ENCODE data around the gene PIGT.

PIGT gene

DNA sequence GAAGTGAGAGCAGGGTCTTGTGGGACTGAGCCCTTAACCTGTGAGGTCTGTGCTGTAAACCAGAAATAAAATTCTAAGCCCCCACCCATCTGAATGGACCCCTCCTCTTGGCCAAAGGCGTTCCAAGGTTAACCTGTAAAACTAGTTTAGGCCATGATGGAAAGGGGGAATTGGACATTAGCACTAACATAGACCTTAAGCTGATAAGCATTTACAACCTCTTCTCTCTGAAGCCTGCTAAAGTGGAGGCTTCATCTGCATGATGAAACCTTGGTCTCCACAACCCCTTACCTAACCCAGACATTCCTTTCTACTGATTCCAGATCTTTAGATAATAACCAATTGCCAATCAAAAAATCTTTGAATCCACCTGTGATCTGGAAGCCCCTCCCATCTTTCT is 25.8 kb downstream of the PIGT start:
- Histone ChIP-seq H3K4me1 (ENCODE audit: control insufficient read depth in 1 of 2, insufficient read depth in 1 of 2, low read depth in 1 of 2, low read length in 1 of 2) (peaks cover 1 to 4% of the 10 kb centered on the region in 2 experiments), H3K27ac (no peak overlapping the region), H3K27me3 (peaks cover 20% of the 10 kb centered on the region), H3K9me3 (no peaks in the 10 kb centered on the region), H3K4me3 (ENCODE audit: low read depth in 1 of 2, low read length in 1 of 2) (no peak overlapping the region), H3K36me3 (no peaks in the 10 kb centered on the region)
- TF ChIP-seq, protein P1, sequence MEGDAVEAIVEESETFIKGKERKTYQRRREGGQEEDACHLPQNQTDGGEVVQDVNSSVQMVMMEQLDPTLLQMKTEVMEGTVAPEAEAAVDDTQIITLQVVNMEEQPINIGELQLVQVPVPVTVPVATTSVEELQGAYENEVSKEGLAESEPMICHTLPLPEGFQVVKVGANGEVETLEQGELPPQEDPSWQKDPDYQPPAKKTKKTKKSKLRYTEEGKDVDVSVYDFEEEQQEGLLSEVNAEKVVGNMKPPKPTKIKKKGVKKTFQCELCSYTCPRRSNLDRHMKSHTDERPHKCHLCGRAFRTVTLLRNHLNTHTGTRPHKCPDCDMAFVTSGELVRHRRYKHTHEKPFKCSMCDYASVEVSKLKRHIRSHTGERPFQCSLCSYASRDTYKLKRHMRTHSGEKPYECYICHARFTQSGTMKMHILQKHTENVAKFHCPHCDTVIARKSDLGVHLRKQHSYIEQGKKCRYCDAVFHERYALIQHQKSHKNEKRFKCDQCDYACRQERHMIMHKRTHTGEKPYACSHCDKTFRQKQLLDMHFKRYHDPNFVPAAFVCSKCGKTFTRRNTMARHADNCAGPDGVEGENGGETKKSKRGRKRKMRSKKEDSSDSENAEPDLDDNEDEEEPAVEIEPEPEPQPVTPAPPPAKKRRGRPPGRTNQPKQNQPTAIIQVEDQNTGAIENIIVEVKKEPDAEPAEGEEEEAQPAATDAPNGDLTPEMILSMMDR (IDR thresholded peaks at IDR 0.05) = no peak

DNA sequence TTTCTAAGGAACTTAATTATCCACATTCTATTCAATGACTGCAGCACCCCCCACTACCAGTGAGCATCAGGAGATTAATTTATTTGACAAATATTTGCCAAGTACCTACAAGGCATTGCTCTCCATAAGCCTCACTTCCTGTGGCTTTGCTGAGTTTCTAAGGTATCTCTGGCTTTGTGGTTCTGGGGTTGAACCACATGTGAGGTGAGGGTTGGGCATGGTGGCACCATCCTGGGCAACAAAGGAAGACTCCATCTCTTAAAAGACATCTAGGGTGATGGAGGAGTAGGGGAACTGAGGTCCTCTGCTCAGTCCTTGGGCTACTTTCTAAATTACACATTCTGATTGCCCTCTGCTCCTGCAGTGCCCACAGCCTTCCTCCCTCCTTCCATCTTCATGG is 28.1 kb downstream of the PIGT start:
- Histone ChIP-seq H3K4me1 (ENCODE audit: control insufficient read depth in 1 of 2, insufficient read depth in 1 of 2, low read depth in 1 of 2, low read length in 1 of 2) (no peaks in the 10 kb centered on the region), H3K4me3 (ENCODE audit: low read depth in 1 of 2, low read length in 1 of 2) (no peak overlapping the region), H3K27ac (no peak overlapping the region), H3K27me3 (peaks cover 20% of the 10 kb centered on the region), H3K36me3 (no peaks in the 10 kb centered on the region), H3K9me3 (no peaks in the 10 kb centered on the region)
- TF ChIP-seq, protein P1 (IDR thresholded peaks at IDR 0.05) = no peak

DNA sequence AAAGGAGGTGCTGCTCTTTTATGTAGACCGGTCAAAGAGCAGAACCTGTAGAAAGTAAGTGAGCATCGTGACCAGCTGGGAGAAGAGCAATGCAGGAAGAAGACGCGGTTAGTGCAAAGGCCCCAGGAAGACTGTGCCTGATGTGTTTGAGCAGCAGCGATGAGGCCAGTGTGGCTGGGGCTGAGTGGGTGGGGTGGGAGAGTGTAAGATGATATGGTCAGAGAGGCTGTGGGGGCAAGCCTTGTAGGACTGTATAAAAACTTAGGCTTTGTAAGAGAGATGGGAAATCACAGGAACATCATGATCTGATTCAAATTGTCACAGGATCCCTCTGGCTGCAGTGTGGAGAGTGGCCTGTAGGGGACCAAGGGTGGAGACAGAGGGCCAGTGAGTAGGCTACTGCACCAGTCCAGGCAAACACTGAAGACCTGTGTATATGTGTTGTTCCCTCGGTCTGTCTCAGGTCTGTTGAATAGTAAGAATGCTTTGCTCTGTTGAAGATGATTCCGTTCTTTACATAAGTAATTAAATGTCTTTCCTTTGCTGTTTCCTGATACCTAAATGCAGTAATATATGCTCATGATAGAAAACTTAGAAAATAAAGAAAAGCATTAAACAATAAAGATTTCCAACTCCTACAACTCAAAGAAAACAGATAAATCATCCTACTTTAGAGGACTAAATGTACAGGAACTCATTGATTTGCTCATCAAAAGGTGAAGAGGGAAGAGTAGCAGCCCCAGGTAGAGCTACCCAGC is 30.0 kb downstream of the PIGT start:
- Histone ChIP-seq H3K4me3 (ENCODE audit: low read depth in 1 of 2, low read length in 1 of 2) (no peak overlapping the region), H3K27me3 (peaks cover 20% of the 10 kb centered on the region), H3K36me3 (no peaks in the 10 kb centered on the region), H3K4me1 (ENCODE audit: control insufficient read depth in 1 of 2, insufficient read depth in 1 of 2, low read depth in 1 of 2, low read length in 1 of 2) (peaks cover 1 to 2% of the 10 kb centered on the region in 2 experiments), H3K27ac (no peak overlapping the region), H3K9me3 (no peaks in the 10 kb centered on the region)
- TF ChIP-seq, protein P1 (IDR thresholded peaks at IDR 0.05) = no peak

DNA sequence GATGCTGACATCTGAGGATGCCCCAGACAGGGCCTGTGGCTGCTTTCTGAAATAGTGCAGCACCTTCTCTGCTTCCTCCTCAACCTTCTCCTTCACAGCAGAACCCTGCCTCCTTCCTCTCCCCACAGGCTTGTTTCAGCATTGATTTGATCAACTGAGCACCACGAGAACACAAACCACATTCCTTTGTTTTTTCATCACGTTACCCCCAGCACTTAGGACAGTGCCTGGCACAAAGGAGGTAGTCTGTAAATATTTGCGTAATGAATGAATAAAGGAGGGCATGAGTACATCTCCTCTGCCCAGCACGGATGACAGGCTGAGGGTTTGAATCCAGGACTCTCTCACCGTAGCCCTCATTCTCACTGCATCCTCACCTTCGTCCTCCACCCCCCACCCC is 32.3 kb downstream of the PIGT start:
- TF ChIP-seq, protein P1 (IDR thresholded peaks at IDR 0.05) = no peak
- H3K27ac ChIP-seq = no peak overlapping the region
- peaks cover 23% of the 10 kb centered on the region for H3K27me3 ChIP-seq
- no peak overlapping the region for H3K4me3 ChIP-seq (ENCODE audit: low read depth in 1 of 2, low read length in 1 of 2)
- H3K36me3 ChIP-seq = no peaks in the 10 kb centered on the region
- H3K9me3 ChIP-seq = no peaks in the 10 kb centered on the region
- H3K4me1 ChIP-seq (ENCODE audit: control insufficient read depth in 1 of 2, insufficient read depth in 1 of 2, low read depth in 1 of 2, low read length in 1 of 2) = peaks cover 4% of the 10 kb centered on the region in 2 experiments

DNA sequence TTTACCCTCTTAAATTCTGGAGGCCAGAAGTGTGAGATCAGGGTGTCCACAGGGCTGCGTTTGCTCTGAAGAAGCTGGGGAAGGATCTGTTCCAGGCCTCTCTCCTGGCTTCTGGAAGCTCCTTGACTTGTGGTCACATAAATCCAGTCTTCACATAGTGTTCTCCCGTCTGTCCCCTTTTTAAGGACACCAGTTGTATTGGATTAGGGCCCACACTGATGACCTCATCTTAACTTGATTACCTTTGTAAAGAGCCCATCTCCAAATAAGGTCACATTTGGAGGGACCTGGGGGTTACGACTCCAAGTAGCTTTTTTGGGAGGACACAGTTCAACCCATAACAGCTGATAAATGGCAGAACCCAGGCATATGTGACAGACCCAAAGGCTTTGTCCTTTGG is 33.6 kb downstream of the PIGT start:
- Histone ChIP-seq H3K27ac (no peak overlapping the region), H3K27me3 (peaks cover 27% of the 10 kb centered on the region), H3K36me3 (no peaks in the 10 kb centered on the region), H3K4me1 (ENCODE audit: control insufficient read depth in 1 of 2, insufficient read depth in 1 of 2, low read depth in 1 of 2, low read length in 1 of 2) (peaks cover 4% of the 10 kb centered on the region in 2 experiments), H3K9me3 (no peaks in the 10 kb centered on the region), H3K4me3 (ENCODE audit: low read depth in 1 of 2, low read length in 1 of 2) (no peak overlapping the region)
- TF ChIP-seq, protein P1 (IDR thresholded peaks at IDR 0.05) = no peak

Data from neutrophil (primary cell).